Keratinocyte (primary cell): ENCODE results near the gene ITIH4. TPM values are rescaled to one million over a fixed set of nuclear protein-coding genes. Genes with fewer than 3 reads are reported as not detected.

Experiments
- DNase-seq: peaks from one replicate; pipeline ENCODE4 v3.0.0-alpha.2; 2011; ENCODE audit warnings: low read depth, missing footprints, low spot score
- FAIRE-seq: peaks from 2 replicates; lab custom pipeline; 2011; peaks lifted over from hg19 to GRCh38; lab: Jason Lieb, UNC
- H2AFZ ChIP-seq: 2 replicates; pipeline ENCODE4 v1.6.0; 2012; ENCODE audit warnings: low read length, control low read depth, inconsistent platforms; ENCODE audit not compliant: control insufficient read depth
- H3K27ac ChIP-seq: 2 replicates; pipeline ENCODE4 v1.5.1; 2011; ENCODE audit warnings: low read length; ENCODE audit not compliant: control insufficient read depth, insufficient read depth
- H3K27me3 ChIP-seq: 3 replicates; pipeline ENCODE4 v1.6.0; 2011; ENCODE audit warnings: low read length; ENCODE audit not compliant: control insufficient read depth, insufficient read depth; ENCODE audit errors: extremely low read depth
- H3K36me3 ChIP-seq, 2 experiments: 2 replicates in 1 of 2; 3 replicates in 1 of 2; pipeline ENCODE4 v1.5.1; 2011; ENCODE audit warnings: low read length in 2 of 2, mild to moderate bottlenecking in 1 of 2; ENCODE audit not compliant: control insufficient read depth in 2 of 2, insufficient read depth in 2 of 2; ENCODE audit errors: extremely low read depth in 1 of 2
- H3K4me1 ChIP-seq: 3 replicates; pipeline ENCODE4 v1.5.1; 2011; ENCODE audit warnings: low read length; ENCODE audit not compliant: control insufficient read depth, insufficient read depth; ENCODE audit errors: extremely low read depth
- H3K4me2 ChIP-seq: 3 replicates; pipeline ENCODE4 v1.6.0; 2011; ENCODE audit warnings: low read depth, low read length; ENCODE audit not compliant: control insufficient read depth, insufficient read depth; ENCODE audit errors: extremely low read depth
- H3K4me3 ChIP-seq, 3 experiments: fragments of 200-600 bp in 1 of 3; sonication (generic) in 1 of 3; 2 replicates in 2 of 3; 3 replicates in 1 of 3; pipeline ENCODE4 v1.5.1; 2011 to 2016; ENCODE audit warnings: low read length in 3 of 3, mild to moderate bottlenecking in 3 of 3, control low read depth in 2 of 3, inconsistent platforms in 1 of 3, low read depth in 1 of 3, mixed read lengths in 1 of 3, mixed run types in 1 of 3, moderate library complexity in 1 of 3; ENCODE audit not compliant: control insufficient read depth in 2 of 3, insufficient read depth in 2 of 3; ENCODE audit errors: extremely low read depth in 1 of 3
- H3K79me2 ChIP-seq: 2 replicates; pipeline ENCODE4 v1.6.0; 2012; ENCODE audit warnings: low read length; ENCODE audit not compliant: control insufficient read depth, insufficient read depth
- H3K9ac ChIP-seq: 3 replicates; pipeline ENCODE4 v1.6.0; 2011; ENCODE audit warnings: low read length; ENCODE audit not compliant: control insufficient read depth, insufficient read depth; ENCODE audit errors: extremely low read depth
- H3K9me1 ChIP-seq: 3 replicates; pipeline ENCODE4 v1.6.0; 2011; ENCODE audit warnings: low read length; ENCODE audit not compliant: control insufficient read depth, insufficient read depth; ENCODE audit errors: extremely low read depth
- H3K9me3 ChIP-seq: 2 replicates; pipeline ENCODE4 v1.5.1; 2012; ENCODE audit warnings: low read depth, low read length; ENCODE audit not compliant: control insufficient read depth
- H4K20me1 ChIP-seq: 3 replicates; pipeline ENCODE4 v1.6.0; 2011; ENCODE audit warnings: low read length; ENCODE audit not compliant: control insufficient read depth, insufficient read depth; ENCODE audit errors: extremely low read depth
- EZH2 ChIP-seq: IDR thresholded peaks from one replicate; pipeline ENCODE4 v1.6.1; 2012; ENCODE audit warnings: inconsistent platforms, mild to moderate bottlenecking, low read length, moderate library complexity
- dilution Hi-C: fragments of 300-500 bp; cut with MboI; formaldehyde crosslinking; loops from one replicate; pipeline ENCODE4 v1.7.0; 2020; ENCODE audit warnings: low sequenced_read_pairs; ENCODE audit not compliant: extremely low pct_ligation_motif_present
- polyA plus RNA-seq, 5 experiments: library from polyadenylated mRNA; depleted of rRNA in 3 of 5; stranded (reverse) in 3 of 5; stranded (forward) in 1 of 5; unstranded in 1 of 5; fragments of >200 nt; gene quantifications; 1 replicate in 1 of 5; 2 replicates in 3 of 5; 3 replicates in 1 of 5; pipeline versions ENCODE4 v1.2.1 to v1.2.3, GENCODE V29; 2011 to 2012; ENCODE audit warnings: missing spikeins in 2 of 5, low read depth in 1 of 5, low replicate concordance in 1 of 5
- TF ChIP-seq, protein P1 (sequence below), 3 experiments: IDR thresholded peaks in 1 of 3; conservative IDR thresholded peaks in 1 of 3; optimal IDR thresholded peaks in 1 of 3; 2 replicates in 2 of 3; 3 replicates in 1 of 3; pipeline versions ENCODE3 to v1.5.1; 2011; ENCODE audit warnings: low read length in 3 of 3, mild to moderate bottlenecking in 3 of 3, moderate library complexity in 2 of 3, control low read depth in 1 of 3, inconsistent platforms in 1 of 3; ENCODE audit not compliant: insufficient read depth in 2 of 3; ENCODE audit errors: extremely low read depth in 1 of 3

ITIH4 gene
- polyA plus RNA-seq, 1 donor (not counting 4 experiments of a cell fraction or from before 2014, with no cell fraction given), result 1.4 TPM

DNA sequence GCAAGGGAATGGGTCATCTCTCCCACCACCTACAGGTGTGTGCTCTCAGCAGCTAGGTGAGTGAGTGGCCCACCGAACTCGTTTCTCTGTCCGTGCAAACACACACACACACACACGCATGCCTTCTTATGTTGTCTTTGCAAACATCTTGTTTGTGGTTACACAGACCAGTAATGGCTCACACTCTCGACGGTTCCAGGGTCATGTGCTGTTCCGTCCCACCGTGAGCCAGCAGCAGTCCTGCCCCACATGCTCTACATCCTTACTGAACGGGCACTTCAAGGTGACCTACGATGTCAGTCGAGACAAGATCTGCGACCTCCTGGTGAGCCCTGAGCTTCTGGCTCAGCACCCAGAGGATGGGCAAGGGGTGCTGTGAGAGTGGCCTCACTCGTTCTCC is 48.7 kb downstream of the ITIH4 start:
- Histone ChIP-seq H3K79me2 (no peaks in the 10 kb centered on the region), H3K9ac (no peak overlapping the region), H3K9me1 (no peaks in the 10 kb centered on the region), H3K4me3 (no peak overlapping the region), H2AFZ (no peak overlapping the region), H3K4me1 (no peaks in the 10 kb centered on the region), H4K20me1 (no peaks in the 10 kb centered on the region), H3K27ac (no peak overlapping the region), H3K36me3 (no peaks in the 10 kb centered on the region), H3K4me2 (no peak overlapping the region), H3K9me3 (no peaks in the 10 kb centered on the region), H3K27me3 (peaks cover 26% of the 10 kb centered on the region)
- DNase-seq (no peak), FAIRE-seq (no peak)
- TF ChIP-seq EZH2, result no peak
- TF ChIP-seq, protein P1, sequence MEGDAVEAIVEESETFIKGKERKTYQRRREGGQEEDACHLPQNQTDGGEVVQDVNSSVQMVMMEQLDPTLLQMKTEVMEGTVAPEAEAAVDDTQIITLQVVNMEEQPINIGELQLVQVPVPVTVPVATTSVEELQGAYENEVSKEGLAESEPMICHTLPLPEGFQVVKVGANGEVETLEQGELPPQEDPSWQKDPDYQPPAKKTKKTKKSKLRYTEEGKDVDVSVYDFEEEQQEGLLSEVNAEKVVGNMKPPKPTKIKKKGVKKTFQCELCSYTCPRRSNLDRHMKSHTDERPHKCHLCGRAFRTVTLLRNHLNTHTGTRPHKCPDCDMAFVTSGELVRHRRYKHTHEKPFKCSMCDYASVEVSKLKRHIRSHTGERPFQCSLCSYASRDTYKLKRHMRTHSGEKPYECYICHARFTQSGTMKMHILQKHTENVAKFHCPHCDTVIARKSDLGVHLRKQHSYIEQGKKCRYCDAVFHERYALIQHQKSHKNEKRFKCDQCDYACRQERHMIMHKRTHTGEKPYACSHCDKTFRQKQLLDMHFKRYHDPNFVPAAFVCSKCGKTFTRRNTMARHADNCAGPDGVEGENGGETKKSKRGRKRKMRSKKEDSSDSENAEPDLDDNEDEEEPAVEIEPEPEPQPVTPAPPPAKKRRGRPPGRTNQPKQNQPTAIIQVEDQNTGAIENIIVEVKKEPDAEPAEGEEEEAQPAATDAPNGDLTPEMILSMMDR (optimal IDR thresholded peaks at IDR 0.05 in 1 of 3, IDR thresholded peaks at IDR 0.05 in 1 of 3, conservative IDR thresholded peaks at IDR 0.05 in 1 of 3; ENCODE audit: extremely low read depth in 1 of 3, insufficient read depth in 2 of 3, low read length in 3 of 3), result no peak
- dilution Hi-C loops, result no loop called here

GRCh38 chr3:52779837-52780585 is 50.5 kb downstream of the ITIH4 start:
- FAIRE-seq (no peak), DNase-seq (no peak)
- no peaks in the 10 kb centered on the region for H3K9me1 ChIP-seq
- H3K79me2 ChIP-seq, result no peaks in the 10 kb centered on the region
- dilution Hi-C loops, result no loop called here
- H3K4me3 ChIP-seq, result no peak overlapping the region
- peaks cover 26% of the 10 kb centered on the region for H3K27me3 ChIP-seq
- TF ChIP-seq EZH2, result no peak
- TF ChIP-seq, protein P1 (optimal IDR thresholded peaks at IDR 0.05 in 1 of 3, IDR thresholded peaks at IDR 0.05 in 1 of 3, conservative IDR thresholded peaks at IDR 0.05 in 1 of 3; ENCODE audit: extremely low read depth in 1 of 3, insufficient read depth in 2 of 3, low read length in 3 of 3), result no peak
- no peak overlapping the region for H3K9ac ChIP-seq
- H3K27ac ChIP-seq, result no peak overlapping the region
- H4K20me1 ChIP-seq, result no peaks in the 10 kb centered on the region
- no peak overlapping the region for H2AFZ ChIP-seq
- no peaks in the 10 kb centered on the region for H3K4me1 ChIP-seq
- H3K4me2 ChIP-seq, result no peak overlapping the region
- H3K36me3 ChIP-seq, result no peaks in the 10 kb centered on the region
- H3K9me3 ChIP-seq, result no peaks in the 10 kb centered on the region
